Activated naive CD4-positive, alpha-beta T cell (primary cell): ENCODE measurements around the gene SECISBP2.
"Not testable (repeated sequence)": the region's sequence is repeated elsewhere in the genome, so short reads cannot be mapped to it uniquely, and the experiment has no call there.

Experiments used
- DNase-seq, 4 experiments: peaks; one replicate each; lab custom pipeline; 2025; lab: John Stamatoyannopoulos, UW

SECISBP2 gene, protein sequence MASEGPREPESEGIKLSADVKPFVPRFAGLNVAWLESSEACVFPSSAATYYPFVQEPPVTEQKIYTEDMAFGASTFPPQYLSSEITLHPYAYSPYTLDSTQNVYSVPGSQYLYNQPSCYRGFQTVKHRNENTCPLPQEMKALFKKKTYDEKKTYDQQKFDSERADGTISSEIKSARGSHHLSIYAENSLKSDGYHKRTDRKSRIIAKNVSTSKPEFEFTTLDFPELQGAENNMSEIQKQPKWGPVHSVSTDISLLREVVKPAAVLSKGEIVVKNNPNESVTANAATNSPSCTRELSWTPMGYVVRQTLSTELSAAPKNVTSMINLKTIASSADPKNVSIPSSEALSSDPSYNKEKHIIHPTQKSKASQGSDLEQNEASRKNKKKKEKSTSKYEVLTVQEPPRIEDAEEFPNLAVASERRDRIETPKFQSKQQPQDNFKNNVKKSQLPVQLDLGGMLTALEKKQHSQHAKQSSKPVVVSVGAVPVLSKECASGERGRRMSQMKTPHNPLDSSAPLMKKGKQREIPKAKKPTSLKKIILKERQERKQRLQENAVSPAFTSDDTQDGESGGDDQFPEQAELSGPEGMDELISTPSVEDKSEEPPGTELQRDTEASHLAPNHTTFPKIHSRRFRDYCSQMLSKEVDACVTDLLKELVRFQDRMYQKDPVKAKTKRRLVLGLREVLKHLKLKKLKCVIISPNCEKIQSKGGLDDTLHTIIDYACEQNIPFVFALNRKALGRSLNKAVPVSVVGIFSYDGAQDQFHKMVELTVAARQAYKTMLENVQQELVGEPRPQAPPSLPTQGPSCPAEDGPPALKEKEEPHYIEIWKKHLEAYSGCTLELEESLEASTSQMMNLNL

GRCh38 chr9:89318123-89319014 lies at the start of gene SECISBP2:
Gene SECISBP2 (plus strand): TSS chr9:89318500. CDS start chr9:89318577, 77 bp downstream.
- peak; percentile 89 to 94 (median 92) for DNase-seq

GRCh38 chr9:89273528-89274279 lies 44.6 kb upstream of the SECISBP2 start:
- no peak for DNase-seq

DNA sequence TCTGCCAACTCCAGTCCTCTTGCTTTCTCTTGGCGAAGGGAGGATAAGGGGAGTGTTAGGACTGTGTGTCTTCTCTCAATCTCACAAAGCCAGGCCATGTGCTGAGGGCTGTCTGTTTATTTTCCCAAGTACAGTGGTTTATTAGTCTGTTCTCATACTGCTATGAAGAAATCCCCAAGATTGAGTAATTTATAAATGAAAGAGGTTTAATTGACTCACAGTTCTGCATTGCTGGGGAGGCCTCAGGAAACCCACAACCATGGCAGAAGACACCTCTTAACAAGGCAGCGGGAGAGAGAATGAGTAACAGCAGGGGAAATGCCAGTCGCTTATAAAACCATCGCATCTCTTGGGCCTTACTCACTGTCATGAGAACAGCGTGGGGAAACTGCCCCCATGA lies 43.5 kb upstream of the SECISBP2 start:
- no peak for DNase-seq

DNA sequence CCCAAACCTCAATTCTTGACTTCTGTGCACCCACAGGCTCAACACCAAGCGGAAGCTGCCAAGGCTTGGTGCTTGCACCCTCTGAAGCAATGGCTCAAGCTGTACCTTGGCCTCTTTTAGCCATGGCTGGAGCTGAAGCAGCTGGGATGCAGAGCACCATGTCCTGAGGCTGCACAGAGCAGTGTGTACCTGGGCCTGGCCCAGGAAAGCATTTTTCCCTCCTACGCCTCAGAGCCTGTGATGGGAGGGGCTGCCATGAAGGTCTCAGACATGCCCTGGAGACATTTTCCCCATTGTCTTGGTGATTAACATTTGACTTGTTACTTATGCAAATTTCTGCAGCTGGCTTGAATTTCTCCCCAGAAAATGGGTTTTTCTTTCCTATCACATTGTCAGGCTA lies 42.3 kb upstream of the SECISBP2 start:
- DNase-seq = not testable (repeated sequence)

GRCh38 chr9:89277043-89277442 lies 41.3 kb upstream of the SECISBP2 start:
- DNase-seq = no peak

- no peak for DNase-seq
Measured at GRCh38 chr9:89277454-89277853, 40.8 kb upstream of the SECISBP2 start.

- DNase-seq = no peak
Measured at GRCh38 chr9:89278551-89278950, 39.7 kb upstream of the SECISBP2 start.

DNA sequence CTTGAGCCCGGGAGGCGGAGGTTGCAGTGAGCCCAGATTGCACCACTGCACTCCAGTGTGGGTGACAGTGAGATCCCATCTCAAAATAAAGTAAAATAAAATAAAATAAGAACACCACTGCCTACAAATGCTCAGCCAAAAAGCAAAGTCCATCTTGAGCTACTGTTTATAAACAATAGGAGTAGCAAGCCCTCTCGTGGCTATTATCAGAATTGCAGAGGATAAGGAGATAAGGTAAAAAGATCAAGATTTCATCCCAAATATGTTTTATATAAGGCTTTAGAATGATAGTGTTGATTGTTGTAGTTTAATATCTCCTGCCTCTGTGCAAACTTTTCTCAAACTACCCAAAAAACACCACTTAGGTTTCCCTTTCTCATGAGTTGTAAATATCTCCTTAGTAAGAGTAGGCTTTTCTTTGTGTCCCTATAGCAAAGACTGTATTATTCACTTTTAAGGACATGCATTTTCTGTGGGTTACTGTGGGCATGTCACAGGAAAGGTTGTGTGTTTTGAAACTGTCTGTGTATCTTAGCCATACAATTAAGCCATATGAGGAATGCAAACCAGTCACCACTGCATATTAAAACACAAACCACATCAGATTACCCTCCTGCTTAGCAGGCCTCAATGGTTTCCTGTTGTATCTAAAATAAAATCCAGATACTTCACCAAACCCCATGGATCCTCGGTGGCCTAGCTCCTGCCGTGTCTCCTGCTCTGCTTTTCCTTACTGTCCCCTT lies 39.1 kb upstream of the SECISBP2 start:
- DNase-seq = no peak

DNA sequence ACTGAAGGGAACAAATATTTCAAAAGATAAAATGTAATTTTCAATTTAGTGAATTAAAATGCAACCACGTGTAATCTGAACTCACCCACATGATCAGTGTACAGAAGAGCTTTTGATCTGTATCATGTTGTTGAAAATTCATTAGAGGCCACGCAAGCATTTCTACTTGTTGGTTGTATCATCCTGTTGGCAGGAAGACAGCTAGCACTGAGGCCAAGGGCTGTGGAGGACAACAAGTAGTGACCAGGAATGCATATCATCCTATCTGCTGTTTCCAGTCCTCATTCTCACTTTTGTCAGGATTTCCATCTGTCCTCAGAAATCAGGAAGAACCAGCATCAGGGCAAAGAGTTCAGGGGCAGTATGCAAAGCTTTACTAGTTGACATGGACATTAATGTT lies 37.2 kb upstream of the SECISBP2 start:
- no peak for DNase-seq

GRCh38 chr9:89282248-89282968 lies 35.9 kb upstream of the SECISBP2 start:
- not testable (repeated sequence) for DNase-seq

GRCh38 chr9:89284076-89284475 lies 34.2 kb upstream of the SECISBP2 start:
- no peak for DNase-seq

DNA sequence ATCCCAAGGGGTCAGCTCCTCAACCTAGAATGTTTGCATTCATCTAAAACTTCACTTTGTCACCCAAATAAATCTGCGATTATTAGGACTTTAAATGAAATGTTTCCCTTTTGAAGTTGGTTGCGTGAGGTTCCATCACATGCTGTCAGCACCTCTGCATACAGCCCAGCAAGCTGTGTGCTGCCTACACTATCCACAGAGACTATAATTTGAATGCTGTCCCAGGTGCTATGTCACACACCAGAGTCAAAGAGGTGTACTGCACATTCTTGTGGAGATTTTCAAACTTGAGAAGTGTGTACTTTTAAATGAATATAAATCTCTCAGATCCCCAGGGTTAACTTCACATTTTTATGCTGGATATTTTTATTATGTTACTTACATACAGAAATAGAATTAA lies 26.6 kb upstream of the SECISBP2 start:
- no peak for DNase-seq

GRCh38 chr9:89293014-89293413 lies 25.3 kb upstream of the SECISBP2 start:
- no peak for DNase-seq

DNA sequence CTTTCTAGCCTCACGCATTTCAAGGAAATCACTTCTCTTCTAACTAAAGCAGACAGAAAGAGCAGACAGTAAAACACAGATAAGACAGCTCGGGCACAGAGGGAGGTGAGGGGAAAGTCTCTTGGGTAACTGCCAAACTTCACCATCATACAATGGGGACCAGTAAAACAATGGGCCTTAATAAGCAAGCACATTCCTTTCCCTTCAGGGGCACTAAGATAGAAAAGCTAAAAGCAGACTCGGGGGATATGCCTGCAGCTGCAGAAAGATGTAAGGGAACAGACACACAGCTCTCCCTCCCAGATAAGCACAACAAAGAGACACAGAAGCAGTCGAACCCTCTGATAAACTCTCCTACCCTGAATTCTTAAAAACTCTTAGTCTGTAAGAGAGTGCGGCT lies 22.9 kb upstream of the SECISBP2 start:
- no peak for DNase-seq

DNA sequence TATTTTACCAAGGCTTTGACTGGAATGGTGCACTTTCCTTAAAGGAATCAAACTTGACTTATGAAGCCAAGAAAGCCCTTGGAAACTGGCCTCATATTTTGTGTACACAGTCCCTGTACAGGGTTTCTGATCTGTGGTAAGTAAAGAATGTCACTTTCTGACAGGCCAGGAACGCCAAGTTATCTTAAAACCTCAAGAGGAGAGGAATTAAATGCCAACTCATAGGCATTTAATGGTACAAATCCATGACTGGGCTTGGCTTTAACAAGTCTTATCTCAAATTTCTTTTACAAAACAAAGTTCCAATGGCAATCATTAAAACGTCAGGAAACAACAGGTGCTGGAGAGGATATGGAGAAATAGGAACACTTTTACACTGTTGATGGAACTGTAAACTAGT lies 16.3 kb upstream of the SECISBP2 start:
- DNase-seq = not testable (repeated sequence)

DNA sequence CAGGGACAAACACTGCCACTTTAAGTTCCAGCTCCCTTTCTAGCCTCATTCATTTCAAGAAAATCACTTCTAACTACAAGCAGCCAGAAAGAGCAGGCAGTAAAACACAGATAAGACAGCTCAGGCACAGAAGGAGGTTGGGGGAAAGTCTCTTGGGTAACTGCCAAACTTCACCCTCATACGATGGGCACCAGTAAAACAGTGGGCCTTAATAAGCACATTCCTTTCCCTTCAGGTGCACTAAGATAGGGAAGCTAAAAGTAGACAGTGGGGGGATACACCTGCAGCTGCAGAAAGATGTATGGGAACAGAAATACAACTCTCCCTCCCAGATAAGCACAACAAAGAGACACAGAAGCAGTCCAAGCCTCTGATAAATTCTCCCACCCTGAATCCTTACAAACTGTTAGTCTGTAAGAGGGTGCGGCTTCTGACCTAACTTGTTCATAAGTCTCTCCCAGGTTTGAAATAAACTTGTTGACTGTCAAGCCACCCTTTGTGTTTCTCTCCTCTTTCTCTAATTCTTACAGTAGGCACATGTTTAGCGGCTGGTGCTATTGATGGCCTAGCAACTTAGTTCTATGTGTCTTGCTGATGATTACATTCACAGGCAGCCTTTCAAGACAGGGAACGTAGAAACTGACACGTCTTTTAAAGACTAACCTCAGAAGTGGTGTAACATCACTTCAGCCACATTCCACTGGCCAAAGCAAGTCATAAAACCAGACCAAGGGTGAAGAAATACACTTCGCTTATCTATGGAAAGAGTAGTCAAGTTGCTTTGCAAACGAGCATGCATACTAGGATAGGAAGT lies 14.1 kb upstream of the SECISBP2 start:
- no peak for DNase-seq

- no peak for DNase-seq
Measured at GRCh38 chr9:89304834-89305188, 13.5 kb upstream of the SECISBP2 start.

GRCh38 chr9:89305868-89306267 lies 12.4 kb upstream of the SECISBP2 start:
- DNase-seq = no peak

GRCh38 chr9:89309166-89309565 lies 9.1 kb upstream of the SECISBP2 start:
- no peak for DNase-seq
